Kasumi-1 (cell line): ENCODE results near the gene SUSD6.

Source experiments
- DNase-seq, 2 experiments: peaks; one replicate each; lab custom pipeline; 2025; lab: John Stamatoyannopoulos, UW

The SUSD6 gene

DNA sequence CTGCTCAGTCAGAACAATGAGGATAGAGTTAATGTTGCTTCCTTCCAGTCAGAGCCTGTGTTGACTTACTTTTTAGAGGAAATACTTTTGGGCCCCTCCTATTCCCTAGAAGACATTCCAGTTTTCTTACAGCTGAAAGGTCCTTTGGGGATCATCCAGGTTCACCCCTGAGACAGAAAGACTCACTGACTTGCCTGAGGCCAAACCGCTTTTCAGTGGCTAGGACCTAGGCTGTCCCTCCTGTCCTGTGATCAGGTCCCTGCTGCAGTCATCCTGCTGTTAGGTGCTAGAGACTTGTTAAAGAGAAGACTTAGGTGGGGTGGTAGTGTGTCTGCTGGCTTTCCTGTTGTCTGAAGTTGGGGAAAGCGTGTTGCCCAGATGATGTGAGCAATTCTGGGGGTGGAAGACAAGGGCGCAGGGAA is 39.6 kb downstream of the SUSD6 start:
- DNase-seq = no peak

- no peak for DNase-seq
Observed at GRCh38 chr14:69651664-69652063, 40.3 kb downstream of the SUSD6 start.

DNA sequence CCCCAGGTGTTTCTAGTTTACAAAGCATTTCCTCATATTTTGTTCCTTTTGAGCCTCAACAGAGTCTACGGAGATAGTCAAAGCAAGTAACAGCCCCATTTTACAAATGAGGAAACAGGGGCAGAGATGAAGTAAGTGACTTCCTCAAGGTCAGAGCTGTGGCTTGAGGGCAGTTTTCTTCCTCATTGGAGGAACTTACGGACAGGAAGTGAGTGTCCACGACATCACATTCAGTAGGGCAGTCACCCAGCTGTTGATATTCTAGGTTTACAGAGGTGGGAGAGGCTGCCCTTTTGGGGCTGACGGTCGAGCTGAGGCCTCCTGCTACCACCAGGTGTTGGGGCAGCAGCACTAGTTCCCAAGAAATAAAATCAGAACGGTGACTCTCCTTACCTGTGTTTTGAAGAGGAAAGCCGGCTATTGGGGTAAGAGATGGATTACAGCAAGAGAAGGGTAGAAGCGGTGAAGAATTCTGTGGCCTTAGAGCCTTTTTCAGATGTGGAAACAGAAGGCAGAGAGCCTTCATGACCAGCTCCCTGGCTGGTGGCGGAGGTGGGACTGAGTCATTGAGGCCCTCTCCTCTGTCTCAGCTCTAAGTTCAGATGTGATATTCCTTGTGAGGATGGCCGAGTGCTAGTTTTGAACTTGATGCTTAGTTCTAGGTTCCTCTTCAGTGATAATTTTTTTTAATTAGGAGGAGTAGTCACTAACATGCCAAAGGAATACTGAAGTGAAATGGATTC is 41.7 kb downstream of the SUSD6 start:
- DNase-seq = peak; percentile 32 to 36

DNA sequence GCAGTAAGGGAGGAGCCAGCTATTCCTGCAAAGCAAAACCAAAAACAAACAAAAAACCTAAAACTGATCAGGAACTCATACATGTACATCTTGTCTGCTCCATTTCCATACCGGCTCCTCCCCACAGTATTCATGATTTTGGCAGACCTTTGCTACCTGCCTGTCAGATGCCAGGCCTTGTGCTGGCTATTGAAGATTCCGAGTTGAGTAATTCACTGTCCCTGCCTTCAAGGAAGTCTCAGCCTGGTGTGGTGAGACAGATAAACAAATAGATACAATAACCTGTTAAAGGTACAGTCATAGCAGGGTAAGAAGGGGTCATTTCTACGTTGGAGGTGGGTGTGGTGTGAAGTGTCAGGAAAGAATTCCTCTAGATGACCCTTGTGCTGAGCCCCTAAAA is 42.7 kb downstream of the SUSD6 start:
- no peak for DNase-seq

- no peak for DNase-seq
Observed at GRCh38 chr14:69657950-69658355, 46.6 kb downstream of the SUSD6 start.

GRCh38 chr14:69658664-69659261 is 47.4 kb downstream of the SUSD6 start:
- DNase-seq = no peak

GRCh38 chr14:69660344-69661193 is 49.2 kb downstream of the SUSD6 start:
- no peak for DNase-seq

DNA sequence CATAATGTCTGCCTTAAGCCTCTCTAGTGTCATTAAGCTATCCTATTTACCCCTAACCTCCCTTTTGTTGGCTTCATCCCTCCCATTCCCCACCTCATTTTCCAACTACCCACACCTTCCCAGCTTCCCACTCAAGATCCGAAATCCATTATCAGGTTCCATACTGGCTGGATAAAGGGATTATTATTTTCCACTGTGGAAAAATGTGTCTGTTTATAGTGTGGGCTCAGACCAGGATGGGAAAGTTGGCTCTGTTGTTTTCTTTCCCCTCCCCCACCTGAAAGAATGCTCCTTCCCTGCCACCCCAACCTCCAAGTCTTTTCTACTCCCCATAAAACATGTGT is 49.8 kb downstream of the SUSD6 start:
- no peak for DNase-seq

DNA sequence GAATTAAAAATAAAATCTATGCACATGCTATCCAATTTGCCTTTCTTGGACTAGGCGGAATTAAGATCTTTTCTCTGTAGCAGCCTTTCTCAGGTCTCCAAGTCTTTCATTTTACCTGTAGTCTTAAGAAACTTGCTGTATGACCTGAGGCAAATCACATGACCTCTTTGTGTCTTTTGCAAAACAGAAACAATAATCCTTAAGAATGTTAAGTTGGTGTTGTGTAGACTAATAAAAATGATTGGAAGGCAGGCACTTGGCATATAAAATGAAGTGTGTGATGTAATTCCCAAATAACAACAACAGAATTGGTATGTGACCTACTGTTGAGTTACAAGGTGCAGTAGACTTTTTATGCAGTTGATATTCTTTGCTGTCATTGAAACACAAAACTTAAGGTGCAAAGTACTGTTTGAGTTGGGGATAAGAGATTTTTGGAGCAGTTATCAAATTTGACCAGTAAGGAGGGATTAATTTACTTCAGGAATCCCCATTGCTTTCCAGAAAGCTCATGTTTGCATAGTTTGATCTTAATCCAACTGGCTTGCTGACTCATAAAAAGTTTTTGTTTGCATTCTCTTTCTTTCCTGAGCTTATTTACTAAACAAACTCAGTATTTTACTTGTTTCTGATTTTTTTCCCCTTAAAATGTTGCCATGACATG is 51.4 kb downstream of the SUSD6 start:
- no peak for DNase-seq

DNA sequence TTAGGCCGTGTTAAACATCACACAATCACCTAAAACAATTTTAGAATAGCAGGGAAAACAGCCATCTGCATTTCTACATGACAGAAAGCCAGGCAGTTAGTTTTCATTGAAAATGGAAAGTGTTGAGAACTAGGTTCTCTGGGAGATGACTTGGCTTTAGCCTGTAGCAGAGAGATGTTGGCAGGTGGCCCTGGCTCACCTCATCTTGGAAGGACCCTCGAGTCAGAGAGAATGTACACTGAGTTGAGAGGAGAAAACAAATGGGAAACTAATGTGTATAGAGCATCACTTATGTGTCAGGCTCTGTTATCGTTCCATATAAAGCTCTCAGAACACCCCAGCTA is 51.9 kb downstream of the SUSD6 start:
- DNase-seq = no peak

GRCh38 chr14:69664265-69664664 is 52.9 kb downstream of the SUSD6 start:
- DNase-seq = no peak

DNA sequence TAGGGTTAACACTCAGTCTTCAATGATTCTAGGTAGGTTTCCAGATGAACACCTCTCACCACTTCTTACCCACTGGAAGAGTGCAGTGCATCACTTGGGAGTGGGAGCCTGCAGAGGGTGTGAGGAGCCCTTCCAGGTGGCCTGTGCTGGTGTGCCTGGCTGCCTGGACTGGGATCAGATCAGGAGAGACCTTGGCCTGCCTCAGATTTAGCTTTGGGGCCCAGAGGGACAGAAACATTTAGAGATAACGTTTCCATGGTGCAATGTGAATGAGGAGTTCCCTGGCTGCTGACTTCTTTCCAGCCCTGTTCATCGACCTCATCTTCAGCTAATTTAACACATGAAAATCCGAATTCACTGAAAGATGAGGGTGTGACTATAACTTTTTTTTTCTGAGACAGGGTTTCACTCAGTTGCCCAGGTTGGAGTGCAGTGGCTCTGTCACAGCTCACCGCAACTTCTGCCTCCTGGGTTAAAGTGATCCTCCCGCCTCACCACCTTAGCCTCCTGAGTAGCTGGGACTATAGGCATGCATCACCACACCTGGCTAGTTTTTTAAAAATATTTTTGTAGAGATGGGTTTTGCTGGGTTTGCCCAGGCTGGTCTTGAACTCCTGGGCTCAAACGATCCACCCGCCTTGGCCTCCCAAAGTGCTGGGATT is 53.6 kb downstream of the SUSD6 start:
- DNase-seq = no peak

DNA sequence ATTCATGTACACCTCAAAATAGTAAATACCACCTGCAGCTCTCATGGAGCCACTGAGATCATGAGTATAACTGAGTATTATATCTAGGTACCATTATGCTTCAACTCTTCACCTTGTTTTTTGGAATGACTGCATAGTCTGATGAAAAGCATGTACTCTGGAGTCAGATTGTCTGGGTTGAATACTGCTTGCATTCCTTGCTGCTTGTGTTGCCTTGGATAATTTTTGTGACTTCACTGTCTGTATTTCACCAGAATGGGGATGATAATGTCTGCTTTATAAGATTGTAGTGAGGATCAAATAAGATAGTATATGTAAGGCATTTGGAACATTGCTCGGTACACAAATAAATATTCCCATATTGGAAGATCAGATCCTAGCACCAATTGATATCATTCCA is 54.2 kb downstream of the SUSD6 start:
- no peak for DNase-seq

DNA sequence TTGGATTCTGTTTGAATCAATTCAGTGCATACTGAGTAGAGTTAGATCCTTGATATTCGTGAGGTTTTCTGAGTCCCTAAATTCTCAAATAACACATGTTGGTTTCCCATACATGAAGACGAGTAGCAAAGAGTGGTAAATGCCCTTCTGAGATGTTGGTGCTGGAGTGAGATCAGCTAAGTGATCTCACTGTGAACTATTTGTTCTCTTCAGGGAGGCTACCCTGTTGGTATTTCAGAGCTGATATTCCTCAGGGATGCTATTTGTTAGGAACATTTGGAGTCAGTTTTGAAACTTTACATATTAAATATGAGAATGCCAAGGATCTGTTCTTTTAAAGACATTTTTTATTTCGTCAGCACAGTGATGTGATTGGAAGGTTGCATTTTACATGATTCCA is 54.7 kb downstream of the SUSD6 start:
- DNase-seq = no peak

DNA sequence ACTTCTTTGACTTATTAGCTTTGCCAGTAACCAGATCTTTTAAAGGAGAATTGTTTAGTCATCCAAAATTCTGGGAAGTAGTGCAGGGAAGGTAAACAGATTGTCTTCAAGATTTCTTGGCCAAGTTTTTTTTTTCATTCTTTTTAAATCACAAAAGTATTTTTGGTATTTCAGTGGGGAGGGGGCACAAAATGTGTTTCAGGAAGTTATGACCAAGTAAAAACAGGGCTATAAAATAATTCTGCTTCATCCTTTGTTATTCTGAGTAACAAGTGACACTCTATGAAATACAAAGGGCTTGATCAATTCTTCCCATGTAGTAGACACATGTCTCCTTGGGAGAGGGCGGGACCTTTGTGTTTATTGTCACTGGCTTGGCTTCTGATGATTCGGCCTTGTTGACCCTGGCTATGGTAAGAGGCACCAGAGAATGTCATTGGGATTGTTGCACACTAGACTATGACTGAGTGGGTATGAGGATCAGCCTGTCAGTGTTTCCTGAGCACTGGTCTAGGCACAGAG is 55.4 kb downstream of the SUSD6 start:
- DNase-seq = no peak

DNA sequence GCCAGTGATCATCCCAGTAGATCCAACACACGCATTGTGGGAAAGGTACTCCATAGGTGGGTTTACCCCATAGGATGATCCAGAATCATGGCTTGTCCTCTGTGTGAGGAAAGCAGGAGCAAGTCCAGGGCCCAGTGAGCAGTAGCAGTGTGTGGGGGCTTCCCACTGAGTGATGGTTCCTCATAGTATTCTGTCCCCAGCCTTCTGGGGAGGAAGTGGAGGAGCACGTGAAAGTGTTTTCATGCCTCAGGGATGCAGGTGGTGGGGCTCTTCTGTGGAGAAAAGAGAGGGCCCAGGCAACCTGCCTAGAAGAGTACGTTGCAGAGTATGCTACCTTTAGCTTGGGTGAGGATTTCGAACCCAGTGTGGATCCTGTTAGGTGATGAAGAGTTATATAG is 56.5 kb downstream of the SUSD6 start:
- DNase-seq = peak; percentile 10 to 26

- DNase-seq = no peak
Observed at GRCh38 chr14:69669375-69669774, 58.0 kb downstream of the SUSD6 start.

DNA sequence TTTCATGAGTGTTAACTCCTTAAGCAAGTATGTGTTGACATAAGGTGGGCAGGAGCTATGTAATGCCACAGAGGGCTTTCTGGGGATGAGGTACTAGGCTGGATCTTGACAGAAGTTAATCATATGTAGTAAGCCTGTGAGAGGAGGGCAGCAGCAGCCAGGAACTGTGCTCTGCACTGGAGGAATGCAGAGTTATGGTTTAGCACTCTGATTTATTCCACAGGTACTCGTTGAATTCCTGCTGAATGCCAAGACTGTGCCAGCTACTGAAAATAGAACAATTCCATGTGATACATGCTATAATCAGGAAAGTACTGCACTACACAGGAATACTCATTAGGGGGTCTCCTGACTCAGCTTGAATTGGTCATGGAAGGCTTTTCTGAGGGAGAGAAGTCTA is 58.7 kb downstream of the SUSD6 start:
- no peak for DNase-seq

- no peak for DNase-seq
Observed at GRCh38 chr14:69671365-69672030, 60.1 kb downstream of the SUSD6 start.

GRCh38 chr14:69672356-69672755 is 61.0 kb downstream of the SUSD6 start:
- DNase-seq = peak in 1 of 2 experiments; percentile 16

DNA sequence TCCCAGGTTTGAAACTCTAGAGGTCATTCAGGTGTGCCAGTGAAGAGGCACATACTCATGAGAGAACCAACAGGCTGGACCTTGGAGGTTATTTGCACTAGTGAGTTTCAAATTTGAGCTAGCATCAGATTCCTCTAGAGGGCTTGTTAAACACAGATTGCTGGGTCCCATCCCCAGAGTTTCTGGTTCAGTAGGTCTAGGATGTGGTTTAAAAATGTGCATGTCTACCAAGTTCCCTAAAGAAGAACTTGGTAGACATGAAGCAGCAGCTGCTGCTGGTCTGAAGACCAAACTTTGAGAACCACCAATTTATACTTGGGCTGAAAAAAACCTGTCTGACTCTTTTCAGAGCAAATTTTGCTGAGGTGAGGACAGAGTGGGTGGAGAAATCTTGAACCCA is 61.7 kb downstream of the SUSD6 start:
- peak; percentile 57 to 60 for DNase-seq
